HG02588 (cell line): ENCODE data around the gene SAMD13.

Experiments used
- ATAC-seq: cut with Tn5 transposase; IDR thresholded peaks from one replicate; pipeline ENCODE4 v1.9.1; 2021; ENCODE audit warnings: mild to moderate bottlenecking, moderate library complexity; ENCODE audit not compliant: unreplicated experiment

SAMD13 gene

GRCh38 chr1:84370266-84370665, 68.8 kb downstream of the SAMD13 start:
- ATAC-seq: no peak

DNA sequence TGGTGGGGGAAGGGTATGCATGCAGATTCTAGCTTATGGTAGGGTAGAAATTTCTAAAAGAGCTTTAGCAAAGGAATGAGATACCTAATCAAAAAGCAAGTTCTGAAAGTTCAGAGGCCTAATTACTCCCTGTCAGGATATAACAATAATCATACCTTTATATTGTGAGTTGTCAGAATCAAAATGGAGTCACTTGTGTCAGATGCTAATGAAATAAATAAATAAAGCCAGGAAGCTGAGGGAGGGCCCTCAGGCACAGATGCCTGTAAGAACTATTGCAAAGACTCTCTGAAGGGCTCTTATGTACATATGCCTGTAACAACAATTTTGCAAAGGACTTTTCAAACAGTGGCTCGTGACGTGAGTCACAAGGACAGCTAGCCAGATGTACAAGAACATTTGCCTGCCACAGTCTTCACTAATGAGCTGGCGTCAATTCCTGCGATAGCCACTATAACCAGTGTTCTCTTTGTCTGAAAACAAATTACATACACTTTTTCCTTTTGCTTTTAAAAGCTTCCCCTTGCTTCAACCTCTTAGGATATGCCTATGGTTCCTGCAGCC, 69.4 kb downstream of the SAMD13 start:
- ATAC-seq: no peak

GRCh38 chr1:84373436-84374141, 72.1 kb downstream of the SAMD13 start:
- no peak for ATAC-seq

GRCh38 chr1:84374991-84375696, 73.6 kb downstream of the SAMD13 start:
- no peak for ATAC-seq

- no peak for ATAC-seq
Observed at GRCh38 chr1:84376000-84376910, 74.7 kb downstream of the SAMD13 start.

DNA sequence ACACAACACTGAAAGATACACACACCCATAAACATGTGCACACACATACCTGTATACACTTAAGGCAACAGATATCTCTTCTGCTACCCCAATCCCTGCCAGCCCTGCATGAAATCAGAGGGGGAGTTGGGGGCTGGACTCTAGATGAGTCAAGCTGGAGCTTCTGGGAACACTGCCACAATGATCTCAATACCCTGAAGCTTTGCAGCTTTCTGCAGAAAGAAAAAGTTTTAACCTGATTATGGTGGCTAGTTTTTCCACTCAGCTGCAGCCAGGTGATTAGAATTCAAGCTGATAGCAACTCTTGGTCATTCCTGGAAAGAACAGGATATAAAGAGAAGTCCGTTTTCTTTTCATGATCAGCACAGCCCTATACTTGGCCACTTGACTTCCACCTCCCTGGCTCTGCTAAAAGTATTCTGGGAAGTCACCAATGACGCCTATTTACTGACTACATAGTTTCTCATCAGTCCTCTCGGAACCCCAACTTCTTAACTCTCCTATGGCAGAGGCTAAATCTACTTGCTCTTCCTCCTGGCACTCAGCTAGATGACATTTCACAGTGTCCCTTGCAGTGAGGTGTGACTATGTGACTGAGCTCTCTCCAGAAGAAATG, 76.1 kb downstream of the SAMD13 start:
- ATAC-seq: no peak

GRCh38 chr1:84379138-84379916, 77.8 kb downstream of the SAMD13 start:
- no peak for ATAC-seq

GRCh38 chr1:84379917-84380180, 78.3 kb downstream of the SAMD13 start:
- ATAC-seq: no peak

DNA sequence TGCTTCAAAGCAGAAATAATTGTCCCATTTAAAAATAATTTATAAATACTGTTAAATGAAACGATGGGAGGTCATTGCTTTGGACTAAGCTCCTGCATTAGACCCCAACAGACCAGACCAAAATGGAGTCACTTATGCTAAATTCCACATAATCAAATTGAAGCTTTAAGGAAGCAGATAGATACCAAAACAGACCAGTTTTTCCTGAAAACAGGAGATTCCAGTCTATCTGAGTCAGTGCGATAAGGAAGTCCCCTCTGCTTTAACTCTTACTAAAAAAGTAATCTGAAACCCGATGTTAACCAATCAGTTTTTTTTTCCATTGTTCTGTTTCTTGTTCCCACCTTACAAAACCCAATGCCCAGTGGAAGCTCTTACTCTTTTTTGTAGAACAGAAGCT, 80.6 kb downstream of the SAMD13 start:
- ATAC-seq: no peak

GRCh38 chr1:84385347-84385746, 83.8 kb downstream of the SAMD13 start:
- ATAC-seq: no peak

DNA sequence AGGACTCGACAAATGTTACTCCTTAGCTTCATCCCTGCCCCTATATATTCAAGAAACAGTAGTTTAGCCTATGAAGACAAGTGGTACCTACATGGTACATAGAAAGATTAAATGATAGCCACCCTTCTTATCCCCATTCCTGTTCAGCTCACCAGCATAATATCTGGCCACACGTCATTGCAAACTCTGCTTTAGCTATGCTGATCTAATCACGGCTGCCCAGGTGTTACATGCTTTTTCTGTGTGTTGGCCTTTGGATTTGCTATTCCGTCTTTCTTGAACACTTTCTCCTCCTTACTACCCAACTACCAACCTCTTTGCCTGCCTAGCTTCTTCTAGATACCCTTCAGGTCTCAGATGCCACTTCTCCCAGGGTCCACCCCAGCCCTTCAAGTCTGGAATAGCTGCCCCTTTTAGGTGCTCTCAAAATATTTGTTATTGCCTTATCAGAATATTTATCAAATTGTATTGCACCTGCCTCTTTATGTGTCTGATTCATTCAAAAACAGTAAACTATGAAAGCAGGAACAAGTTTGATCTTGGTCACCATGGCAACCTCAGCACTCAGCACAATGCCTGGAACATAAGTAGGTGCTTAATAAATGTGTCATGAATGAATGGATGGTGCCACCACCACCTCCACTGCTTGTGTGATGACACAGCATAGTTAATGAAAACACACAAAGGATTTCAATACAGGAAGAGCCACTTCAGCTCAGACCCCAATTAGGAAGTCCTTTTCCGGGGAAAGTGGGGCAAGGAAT, 85.4 kb downstream of the SAMD13 start:
- no peak for ATAC-seq

DNA sequence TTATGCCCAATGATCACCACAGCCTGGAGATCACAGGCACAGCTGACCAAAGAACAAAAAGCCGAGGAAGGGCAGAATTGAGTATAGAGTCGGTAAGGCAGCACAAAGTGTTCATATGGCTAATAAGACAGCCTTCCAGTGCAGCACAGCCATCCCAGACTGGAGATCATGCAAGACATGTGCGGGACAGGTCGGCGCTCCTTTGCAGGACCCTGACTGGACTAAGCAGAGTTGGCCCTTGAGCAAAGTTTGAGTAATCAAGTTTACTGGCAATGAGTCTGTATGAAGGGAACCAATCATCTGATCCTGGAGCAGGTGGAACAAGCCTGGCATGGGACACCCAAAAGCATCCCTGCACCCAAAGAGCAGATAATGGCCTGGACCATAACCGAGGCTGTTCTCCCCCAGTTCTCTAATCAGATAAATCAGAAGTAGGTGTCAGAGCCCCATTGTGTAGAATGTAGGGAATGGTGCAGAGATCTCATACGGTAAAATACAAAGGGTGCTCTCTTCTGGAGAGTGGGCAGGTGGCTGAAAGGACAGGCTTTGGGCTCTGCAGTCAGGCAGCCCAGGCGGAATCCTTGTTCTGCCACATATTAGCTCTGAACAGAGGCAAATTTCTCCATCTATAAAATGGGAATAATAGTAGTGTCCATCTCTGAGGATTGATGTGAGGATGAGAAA, 86.1 kb downstream of the SAMD13 start:
- no peak for ATAC-seq

DNA sequence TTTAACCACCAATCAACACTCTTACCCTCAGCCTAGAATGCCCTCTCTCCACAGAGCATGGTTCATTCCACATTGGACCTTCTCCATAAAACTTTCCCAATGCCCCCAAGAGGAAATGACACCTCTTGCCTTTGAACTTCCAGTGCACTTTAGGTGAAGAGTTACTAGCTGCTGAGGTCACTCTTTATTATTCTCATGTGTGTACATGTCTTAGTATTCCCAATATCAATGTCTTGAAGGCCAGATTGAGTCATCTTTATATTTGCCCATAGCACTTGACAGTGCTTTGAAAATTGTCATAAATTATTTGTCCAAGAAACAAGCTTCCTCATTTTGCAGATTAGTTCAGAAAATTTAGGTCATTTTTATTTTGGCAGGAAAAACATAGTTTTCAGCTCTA, 88.7 kb downstream of the SAMD13 start:
- no peak for ATAC-seq

GRCh38 chr1:84398175-84399155, 97.0 kb downstream of the SAMD13 start, which contains the start of gene DNASE2B:
Gene DNASE2B, plus strand, starts transcription at chr1:84398484. Its CDS starts 81 bp downstream, at chr1:84398565.
- no peak for ATAC-seq
